Measurements from ENCODE around the gene ZNF385B. TPM values are rescaled to one million over a fixed set of nuclear protein-coding genes. Genes with fewer than 3 reads are reported as not detected.

The ZNF385B gene
- total and polyA plus RNA-seq, 4 donors, result 13.5 to 70.8 (median 45.2) TPM

DNA sequence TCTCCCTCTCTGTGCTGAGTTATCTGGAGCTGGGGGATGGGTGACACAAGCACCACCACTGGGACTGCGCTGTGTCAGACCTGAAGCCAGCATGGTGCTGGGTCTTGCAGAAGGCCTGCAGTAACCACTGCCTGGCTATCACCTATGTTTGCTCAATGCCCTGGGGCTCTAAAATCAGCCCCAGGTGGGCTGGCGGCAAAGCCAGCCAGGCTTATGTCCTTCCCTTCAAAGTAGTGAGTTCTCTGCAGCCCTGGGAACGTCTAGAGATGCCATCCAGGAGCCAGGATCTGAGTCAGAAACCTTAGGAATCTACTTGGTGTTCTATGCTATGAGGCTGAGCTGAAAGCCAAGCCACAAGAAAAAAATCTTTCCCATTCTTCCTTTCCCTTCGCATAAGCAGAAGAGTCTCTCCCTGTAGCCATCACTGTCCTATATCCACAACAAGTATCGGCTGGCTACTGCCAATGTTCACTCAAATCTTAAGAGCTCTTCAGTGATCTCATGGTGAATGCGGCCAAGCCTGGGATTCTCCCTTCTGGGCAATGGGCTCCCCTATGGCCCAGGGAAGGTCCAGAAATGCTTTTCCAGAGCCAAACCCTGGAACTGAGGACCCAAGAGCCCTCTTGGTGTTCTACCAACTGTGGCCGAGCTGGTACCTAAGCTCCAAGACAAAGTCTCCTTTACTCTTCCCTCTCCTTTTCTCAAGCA lies 248.7 kb downstream of the ZNF385B start:
- H3K9me3 ChIP-seq (ENCODE audit: control insufficient read depth in 4 of 4, insufficient read depth in 3 of 4, low read length in 3 of 4), result no peaks in the 10 kb centered on the region
- H3K4me1 ChIP-seq (ENCODE audit: control insufficient read depth in 5 of 5, insufficient read depth in 5 of 5, low read length in 5 of 5), result peaks cover 2 to 20% (median 5%) of the 10 kb centered on the region in 5 donors
- no peak for ATAC-seq (ENCODE audit: insufficient read depth, low FRiP score)
- no peaks in the 10 kb centered on the region for H3K27me3 ChIP-seq (ENCODE audit: control insufficient read depth in 3 of 3, insufficient read depth in 3 of 3, low read length in 2 of 3)
- H3K9ac ChIP-seq (ENCODE audit: insufficient read depth in 1 of 2, low read length in 2 of 2), result no peak overlapping the region
- no peaks in the 10 kb centered on the region for H3K36me3 ChIP-seq (ENCODE audit: control insufficient read depth in 4 of 4, insufficient read depth in 4 of 4, low read length in 4 of 4)
- H3K4me3 ChIP-seq, result no peak overlapping the region
- H3K27ac ChIP-seq (ENCODE audit: low read depth in 1 of 2, low read length in 1 of 2), result no peak overlapping the region
- peak in 1 of 3 donors; percentile 13 for DNase-seq
- TF ChIP-seq, protein P1, sequence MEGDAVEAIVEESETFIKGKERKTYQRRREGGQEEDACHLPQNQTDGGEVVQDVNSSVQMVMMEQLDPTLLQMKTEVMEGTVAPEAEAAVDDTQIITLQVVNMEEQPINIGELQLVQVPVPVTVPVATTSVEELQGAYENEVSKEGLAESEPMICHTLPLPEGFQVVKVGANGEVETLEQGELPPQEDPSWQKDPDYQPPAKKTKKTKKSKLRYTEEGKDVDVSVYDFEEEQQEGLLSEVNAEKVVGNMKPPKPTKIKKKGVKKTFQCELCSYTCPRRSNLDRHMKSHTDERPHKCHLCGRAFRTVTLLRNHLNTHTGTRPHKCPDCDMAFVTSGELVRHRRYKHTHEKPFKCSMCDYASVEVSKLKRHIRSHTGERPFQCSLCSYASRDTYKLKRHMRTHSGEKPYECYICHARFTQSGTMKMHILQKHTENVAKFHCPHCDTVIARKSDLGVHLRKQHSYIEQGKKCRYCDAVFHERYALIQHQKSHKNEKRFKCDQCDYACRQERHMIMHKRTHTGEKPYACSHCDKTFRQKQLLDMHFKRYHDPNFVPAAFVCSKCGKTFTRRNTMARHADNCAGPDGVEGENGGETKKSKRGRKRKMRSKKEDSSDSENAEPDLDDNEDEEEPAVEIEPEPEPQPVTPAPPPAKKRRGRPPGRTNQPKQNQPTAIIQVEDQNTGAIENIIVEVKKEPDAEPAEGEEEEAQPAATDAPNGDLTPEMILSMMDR (IDR thresholded peaks at IDR 0.05; ENCODE audit: control extremely low read depth, extremely low read depth), result no peak
- 71 to 78% methylated on average over 7 of the region's 7 CpGs for WGBS, 2 donors

DNA sequence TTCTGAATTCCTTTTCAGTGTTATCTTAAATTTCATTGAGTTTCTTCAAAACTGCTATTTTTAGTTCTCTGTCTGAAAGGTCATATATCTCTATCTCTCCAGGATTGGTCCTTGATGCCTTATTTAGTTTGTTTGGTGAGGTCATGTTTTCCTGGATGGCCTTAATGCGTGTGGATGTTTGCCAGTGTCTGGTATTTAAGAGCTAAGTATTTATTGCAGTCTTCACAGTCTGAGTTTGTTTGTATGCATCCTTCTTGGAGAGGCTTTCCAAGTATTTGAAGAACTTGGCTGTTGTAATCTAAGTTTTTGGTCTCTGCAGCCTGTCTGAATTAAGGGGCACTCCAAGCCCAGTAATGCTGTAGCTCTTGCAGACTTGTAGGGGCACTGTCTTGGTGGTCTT lies 249.3 kb downstream of the ZNF385B start:
- 0 to 23% methylated on average over 1 of the region's 1 CpG for WGBS, 2 donors

DNA sequence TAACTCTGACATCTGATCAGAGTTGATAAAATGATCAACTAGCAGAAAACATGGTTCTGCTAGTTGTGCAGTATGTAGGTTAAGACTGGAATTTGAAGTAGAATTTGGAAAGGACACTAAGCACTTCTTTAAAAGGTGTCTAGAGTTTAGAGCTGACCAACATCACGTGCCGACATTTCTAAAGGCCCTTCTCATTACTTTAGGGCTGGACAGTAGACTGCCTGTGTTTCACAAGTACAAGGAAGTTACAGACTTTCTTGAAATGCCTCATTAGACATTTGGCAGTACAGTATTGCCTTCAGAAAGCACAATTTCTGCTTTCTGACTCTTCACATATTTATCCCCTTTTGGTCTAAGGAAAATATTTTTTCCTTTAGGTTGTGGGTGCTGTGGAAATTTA lies 255.3 kb downstream of the ZNF385B start:
- DNase-seq, result peak in 1 of 3 donors; percentile 29
- H3K27ac ChIP-seq (ENCODE audit: low read depth in 1 of 2, low read length in 1 of 2), result no peak overlapping the region

More for the DNA sequence above, 249.3 kb downstream of the ZNF385B start:
- Histone ChIP-seq H3K27me3 (ENCODE audit: control insufficient read depth in 3 of 3, insufficient read depth in 3 of 3, low read length in 2 of 3) (no peaks in the 10 kb centered on the region), H3K36me3 (ENCODE audit: control insufficient read depth in 4 of 4, insufficient read depth in 4 of 4, low read length in 4 of 4) (no peaks in the 10 kb centered on the region), H3K9ac (ENCODE audit: insufficient read depth in 1 of 2, low read length in 2 of 2) (no peak overlapping the region), H3K4me1 (ENCODE audit: control insufficient read depth in 5 of 5, insufficient read depth in 5 of 5, low read length in 5 of 5) (peaks cover 2 to 20% (median 5%) of the 10 kb centered on the region in 5 donors), H3K4me3 (no peak overlapping the region), H3K27ac (ENCODE audit: low read depth in 1 of 2, low read length in 1 of 2) (no peak overlapping the region), H3K9me3 (ENCODE audit: control insufficient read depth in 4 of 4, insufficient read depth in 3 of 4, low read length in 3 of 4) (no peaks in the 10 kb centered on the region)
- ATAC-seq (ENCODE audit: insufficient read depth, low FRiP score), result no peak
- TF ChIP-seq, protein P1 (IDR thresholded peaks at IDR 0.05; ENCODE audit: control extremely low read depth, extremely low read depth), result no peak
- peak; percentile 45 to 83 (median 77) for DNase-seq

More for the DNA sequence above, 255.3 kb downstream of the ZNF385B start:
- Histone ChIP-seq H3K9me3 (ENCODE audit: control insufficient read depth in 4 of 4, insufficient read depth in 3 of 4, low read length in 3 of 4) (no peaks in the 10 kb centered on the region), H3K4me3 (no peak overlapping the region), H3K27me3 (ENCODE audit: control insufficient read depth in 3 of 3, insufficient read depth in 3 of 3, low read length in 2 of 3) (no peaks in the 10 kb centered on the region), H3K9ac (ENCODE audit: insufficient read depth in 1 of 2, low read length in 2 of 2) (no peak overlapping the region), H3K4me1 (ENCODE audit: control insufficient read depth in 5 of 5, insufficient read depth in 5 of 5, low read length in 5 of 5) (peaks cover 0 to 9% (median 0%) of the 10 kb centered on the region in 5 donors), H3K36me3 (ENCODE audit: control insufficient read depth in 4 of 4, insufficient read depth in 4 of 4, low read length in 4 of 4) (no peaks in the 10 kb centered on the region)
- TF ChIP-seq, protein P1 (IDR thresholded peaks at IDR 0.05; ENCODE audit: control extremely low read depth, extremely low read depth), result no peak
- 53 to 65% methylated on average over 2 of the region's 2 CpGs for WGBS, 2 donors
- no peak for ATAC-seq (ENCODE audit: insufficient read depth, low FRiP score)

Measured in lung (tissue), 12 donors.